K562 (cell line): ENCODE data around the gene RAP1A. TPM values are rescaled to one million over a fixed set of nuclear protein-coding genes. Genes with fewer than 3 reads are reported as not detected.
A peak's percentile ranks its signal among the peaks of the same experiment; 100 is the strongest.

Experiments used
- ARID2 ChIP-seq: fragments of 450-650 bp; IDR thresholded peaks from 2 replicates; pipeline ENCODE4 v1.6.1; 2017; ENCODE audit warnings: antibody characterized with exemption, mild to moderate bottlenecking
- CHD2 ChIP-seq: IDR thresholded peaks from 2 replicates; pipeline ENCODE4 v1.6.1; 2011; ENCODE audit warnings: low read depth, low read length
- CHD7 ChIP-seq: fragments of 200-600 bp; sonication (generic); IDR thresholded peaks from one replicate; pipeline ENCODE4 v1.6.1; 2012; ENCODE audit warnings: mild to moderate bottlenecking, low read depth, low read length, inconsistent platforms
- CREB3 ChIP-seq: fragments of 450-650 bp; conservative IDR thresholded peaks from 2 replicates; pipeline ENCODE4 v1.6.1; 2016; ENCODE audit warnings: missing genetic modification characterization, low read depth, mild to moderate bottlenecking, missing compliant biosample characterization, moderate library complexity
- DEAF1 ChIP-seq: fragments of 450-650 bp; formaldehyde crosslinking; IDR thresholded peaks from 2 replicates; pipeline ENCODE4 v1.4.0; 2020; ENCODE audit warnings: mild to moderate bottlenecking, moderate library complexity
- ETV5 ChIP-seq: sonication (generic); formaldehyde crosslinking; IDR thresholded peaks from 2 replicates; pipeline ENCODE4 v1.4.0; 2020; ENCODE audit warnings: low read depth, mild to moderate bottlenecking, missing genetic modification reagents
- FOXA3 ChIP-seq, 2 experiments: fragments of 450-650 bp in 1 of 2; sonication (generic) in 1 of 2; formaldehyde crosslinking; IDR thresholded peaks in 1 of 2; conservative IDR thresholded peaks in 1 of 2; 2 replicates each; pipeline versions ENCODE4 v1.4.0 to v1.8.0; 2020 to 2022; ENCODE audit warnings: mild to moderate bottlenecking in 2 of 2, missing genetic modification reagents in 1 of 2
- HDAC8 ChIP-seq: fragments of 450-650 bp; IDR thresholded peaks from 2 replicates; pipeline ENCODE4 v1.6.1; 2016; ENCODE audit warnings: mild to moderate bottlenecking, missing genetic modification characterization, moderate library complexity, missing compliant biosample characterization
- L3MBTL2 ChIP-seq: fragments of 450-650 bp; IDR thresholded peaks from 2 replicates; pipeline ENCODE4 v1.6.1; 2016; ENCODE audit warnings: mild to moderate bottlenecking, moderate library complexity
- SAFB2 ChIP-seq: fragments of 200-400 bp; formaldehyde crosslinking; IDR thresholded peaks from 2 replicates; pipeline ENCODE4 v1.6.1; 2018; ENCODE audit warnings: borderline replicate concordance, low read length, low read depth, moderate library complexity; ENCODE audit not compliant: severe bottlenecking
- ZNF217 ChIP-seq: sonication (generic); formaldehyde crosslinking; IDR thresholded peaks from 2 replicates; pipeline ENCODE4 v1.8.0; 2022; ENCODE audit warnings: mild to moderate bottlenecking, missing genetic modification reagents
- ZNF408 ChIP-seq: fragments of 250-450 bp; sonication (Bioruptor Pico); IDR thresholded peaks from 2 replicates; pipeline ENCODE4 v1.4.0; 2020; ENCODE audit warnings: low read depth, mild to moderate bottlenecking, moderate library complexity
- polyA plus RNA-seq, 8 experiments: library from polyadenylated mRNA; depleted of rRNA in 4 of 8; stranded (reverse) in 5 of 8; unstranded in 3 of 8; fragments of >200 nt; fragmentation: Nextera tagmentation in 2 of 8; fragmentation: Illumina TruSeq in 1 of 8; extraction: Ambion mirVana in 2 of 8; extraction: Trizol in 1 of 8; gene quantifications; 2 replicates each; pipeline versions ENCODE4 v1.2.1 to v1.2.3, GENCODE V29; 2011 to 2014; ENCODE audit warnings: inconsistent platforms in 1 of 8, missing spikeins in 1 of 8
- total RNA-seq, 7 experiments: library from RNA; depleted of rRNA in 6 of 7; stranded (reverse); fragments of >200 nt in 6 of 7; fragmentation: Illumina TruSeq in 2 of 7; extraction: Trizol in 2 of 7; gene quantifications; 2 replicates each; pipeline versions ENCODE4 v1.2.1 to v1.2.3, GENCODE V29; 2011 to 2021; ENCODE audit warnings: low replicate concordance in 1 of 7

RAP1A gene
- total and polyA plus RNA-seq, 9 of the 15 experiments (the other 6 are each of a cell fraction or from before 2014, with no cell fraction given) = 13.4 to 86.2 (median 32.5) TPM

GRCh38 chr1:111660204-111661150 lies 40.9 kb downstream of the RAP1A start (continued):
- TF ChIP-seq ETV5 (CRISPR knock-in tag) (peak; percentile 41; the same call in 1 of the 2 replicates), L3MBTL2 (peak; percentile 17; the same call in 1 of the 2 replicates), DEAF1 (CRISPR knock-in tag) (no peak), HDAC8 (no peak), SAFB2 (no peak), CREB3 (tag) (no peak), ARID2 (peak; percentile 25; the same call in 1 of the 2 replicates), CHD7 (no peak), ZNF217 (CRISPR knock-in tag) (no peak), CHD2 (no peak), ZNF408 (CRISPR knock-in tag) (no peak), FOXA3 (CRISPR knock-in tag; conservative IDR thresholded peaks at IDR 0.05 in 1 of 2, IDR thresholded peaks at IDR 0.05 in 1 of 2) (peak; percentile 96 to 97)
